Neural cell (in vitro differentiated cells): ENCODE results near the gene AMZ1.

Experiments
- EZH2 ChIP-seq: fragments of 200-600, 300-800 bp; shearing (Covaris generic), sonication (generic); IDR thresholded peaks from 2 replicates; pipeline ENCODE4 v1.6.1; 2014; ENCODE audit warnings: antibody characterized with exemption, low read length, borderline replicate concordance, mild to moderate bottlenecking; ENCODE audit not compliant: insufficient read depth, poor library complexity, severe bottlenecking
- POLR2AphosphoS5 ChIP-seq: IDR thresholded peaks from 2 replicates; pipeline ENCODE4 v1.6.1; 2012
- TF ChIP-seq, protein P1 (sequence below): fragments of 450-650 bp; IDR thresholded peaks from 2 replicates; pipeline ENCODE4 v1.5.1; 2014; ENCODE audit warnings: antibody characterized with exemption, mild to moderate bottlenecking, moderate library complexity; ENCODE audit not compliant: poor library complexity, severe bottlenecking

GRCh38 chr7:2706685-2707126, 18.7 kb downstream of the AMZ1 start:
- TF ChIP-seq EZH2, result no peak
- TF ChIP-seq, protein P1, sequence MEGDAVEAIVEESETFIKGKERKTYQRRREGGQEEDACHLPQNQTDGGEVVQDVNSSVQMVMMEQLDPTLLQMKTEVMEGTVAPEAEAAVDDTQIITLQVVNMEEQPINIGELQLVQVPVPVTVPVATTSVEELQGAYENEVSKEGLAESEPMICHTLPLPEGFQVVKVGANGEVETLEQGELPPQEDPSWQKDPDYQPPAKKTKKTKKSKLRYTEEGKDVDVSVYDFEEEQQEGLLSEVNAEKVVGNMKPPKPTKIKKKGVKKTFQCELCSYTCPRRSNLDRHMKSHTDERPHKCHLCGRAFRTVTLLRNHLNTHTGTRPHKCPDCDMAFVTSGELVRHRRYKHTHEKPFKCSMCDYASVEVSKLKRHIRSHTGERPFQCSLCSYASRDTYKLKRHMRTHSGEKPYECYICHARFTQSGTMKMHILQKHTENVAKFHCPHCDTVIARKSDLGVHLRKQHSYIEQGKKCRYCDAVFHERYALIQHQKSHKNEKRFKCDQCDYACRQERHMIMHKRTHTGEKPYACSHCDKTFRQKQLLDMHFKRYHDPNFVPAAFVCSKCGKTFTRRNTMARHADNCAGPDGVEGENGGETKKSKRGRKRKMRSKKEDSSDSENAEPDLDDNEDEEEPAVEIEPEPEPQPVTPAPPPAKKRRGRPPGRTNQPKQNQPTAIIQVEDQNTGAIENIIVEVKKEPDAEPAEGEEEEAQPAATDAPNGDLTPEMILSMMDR, result no peak
- TF ChIP-seq POLR2AphosphoS5, result no peak
